Esophagus (tissue), 2 donors: ENCODE results near the gene OSBPL2. TPM values are rescaled to one million over a fixed set of nuclear protein-coding genes. Genes with fewer than 3 reads are reported as not detected.

Experiments used
- H3K27ac ChIP-seq, 2 donors: one replicate each; pipeline ENCODE4 v1.5.1; 2013; ENCODE audit warnings: low read depth in 2 of 2, mild to moderate bottlenecking in 2 of 2, inconsistent platforms in 1 of 2, low read length in 1 of 2, moderate library complexity in 1 of 2
- H3K27me3 ChIP-seq, 2 donors: one replicate each; pipeline ENCODE4 v1.6.1; 2013; ENCODE audit warnings: low read length in 2 of 2, control low read depth in 1 of 2, mild to moderate bottlenecking in 1 of 2; ENCODE audit not compliant: insufficient read depth in 2 of 2, control insufficient read depth in 1 of 2
- H3K36me3 ChIP-seq, 2 donors: one replicate each; pipeline ENCODE4 v1.6.1; 2013; ENCODE audit warnings: low read length in 1 of 2; ENCODE audit not compliant: control insufficient read depth in 2 of 2, insufficient read depth in 2 of 2
- H3K4me1 ChIP-seq, 2 donors: one replicate each; pipeline ENCODE4 v1.6.1; 2013; ENCODE audit warnings: low read length in 1 of 2; ENCODE audit not compliant: control insufficient read depth in 2 of 2, insufficient read depth in 2 of 2
- H3K4me3 ChIP-seq, 2 donors: one replicate each; pipeline ENCODE4 v1.5.1; 2013; ENCODE audit warnings: low read length in 2 of 2, mild to moderate bottlenecking in 2 of 2, low read depth in 1 of 2, moderate library complexity in 1 of 2
- H3K9me3 ChIP-seq, 2 donors: one replicate each; pipeline ENCODE4 v1.6.1; 2013; ENCODE audit warnings: mild to moderate bottlenecking in 2 of 2, low read depth in 1 of 2, low read length in 1 of 2, moderate library complexity in 1 of 2; ENCODE audit not compliant: control insufficient read depth in 2 of 2, insufficient read depth in 1 of 2
- WGBS, 2 donors: extraction: QIAGEN DNeasy Blood & Tissue Kit; methylation state at CpG; one replicate each; pipeline ENCODE4 v1.1.7; 2013; 5-methylcytosine and 5-hydroxymethylcytosine counted together
- polyA plus RNA-seq, 2 donors: library from polyadenylated mRNA; stranded (reverse); fragments of 200-250 nt; gene quantifications; one replicate each; pipeline ENCODE4 v1.2.3, GENCODE V29; 2013
- donor health status: healthy with polysubstance abuse.
- donor health status: Bipolar disorder and iron deficiency.

OSBPL2 gene
- polyA plus RNA-seq, 2 donors, result 31.2 to 32.3 TPM

- Histone ChIP-seq H3K4me1 (peaks cover 4 to 8% of the 10 kb centered on the region in 2 donors), H3K27me3 (peaks cover 0 to 5% of the 10 kb centered on the region in 2 donors), H3K36me3 (no peaks in the 10 kb centered on the region), H3K9me3 (peaks cover 0 to 7% of the 10 kb centered on the region in 2 donors), H3K27ac (no peak overlapping the region), H3K4me3 (no peak overlapping the region)
- WGBS, 2 donors, result 53 to 67% methylated on average over 23 to 24 of the region's 24 CpGs
These were observed 11.4 kb upstream of the OSBPL2 start for GRCh38 chr20:62226707-62227590.

- Histone ChIP-seq H3K4me1 (peaks cover 4 to 14% of the 10 kb centered on the region in 2 donors), H3K4me3 (no peak overlapping the region), H3K9me3 (peaks cover 0 to 7% of the 10 kb centered on the region in 2 donors), H3K27me3 (no peaks in the 10 kb centered on the region), H3K36me3 (no peaks in the 10 kb centered on the region), H3K27ac (no peak overlapping the region)
- WGBS, 2 donors, result 46 to 50% methylated on average over 10 of the region's 10 CpGs
These were observed 10.7 kb upstream of the OSBPL2 start for GRCh38 chr20:62227591-62227976.

- Histone ChIP-seq H3K4me1 (peaks cover 4 to 19% of the 10 kb centered on the region in 2 donors), H3K27me3 (no peaks in the 10 kb centered on the region), H3K4me3 (no peak overlapping the region), H3K27ac (no peak overlapping the region), H3K9me3 (peaks cover 0 to 7% of the 10 kb centered on the region in 2 donors), H3K36me3 (no peaks in the 10 kb centered on the region)
- 34 to 35% methylated on average over 35 to 37 of the region's 37 CpGs for WGBS, 2 donors
These were observed 10.1 kb upstream of the OSBPL2 start for GRCh38 chr20:62227977-62228958.

GRCh38 chr20:62228982-62229545 lies 9.3 kb upstream of the OSBPL2 start:
- Histone ChIP-seq H3K9me3 (peaks cover 0 to 10% of the 10 kb centered on the region in 2 donors), H3K4me1 (peaks cover 4 to 25% of the 10 kb centered on the region in 2 donors), H3K27me3 (no peaks in the 10 kb centered on the region), H3K27ac (no peak overlapping the region), H3K4me3 (no peak overlapping the region), H3K36me3 (no peaks in the 10 kb centered on the region)
- 75 to 80% methylated on average over 7 of the region's 7 CpGs for WGBS, 2 donors

GRCh38 chr20:62229667-62230066 lies 8.7 kb upstream of the OSBPL2 start:
- Histone ChIP-seq H3K27me3 (no peaks in the 10 kb centered on the region), H3K4me3 (no peak overlapping the region), H3K27ac (no peak overlapping the region), H3K36me3 (no peaks in the 10 kb centered on the region), H3K4me1 (peaks cover 4 to 28% of the 10 kb centered on the region in 2 donors), H3K9me3 (peaks cover 0 to 10% of the 10 kb centered on the region in 2 donors)
- 67 to 70% methylated on average over 4 of the region's 4 CpGs for WGBS, 2 donors

- 94 to 96% methylated on average over 2 of the region's 2 CpGs for WGBS, 2 donors
- peaks cover 0 to 10% of the 10 kb centered on the region in 2 donors for H3K9me3 ChIP-seq
- no peak overlapping the region for H3K27ac ChIP-seq
- H3K36me3 ChIP-seq, result no peaks in the 10 kb centered on the region
- H3K27me3 ChIP-seq, result no peaks in the 10 kb centered on the region
- no peak overlapping the region for H3K4me3 ChIP-seq
- peaks cover 4 to 28% of the 10 kb centered on the region in 2 donors for H3K4me1 ChIP-seq
These were observed 8.0 kb upstream of the OSBPL2 start for GRCh38 chr20:62230276-62230675.

GRCh38 chr20:62230696-62231095 lies 7.6 kb upstream of the OSBPL2 start:
- H3K9me3 ChIP-seq, result peaks cover 0 to 10% of the 10 kb centered on the region in 2 donors
- H3K4me3 ChIP-seq, result no peak overlapping the region
- no peaks in the 10 kb centered on the region for H3K36me3 ChIP-seq
- no peaks in the 10 kb centered on the region for H3K27me3 ChIP-seq
- no peak overlapping the region for H3K27ac ChIP-seq
- WGBS, 2 donors, result 89 to 95% methylated on average over 10 of the region's 10 CpGs
- peaks cover 4 to 28% of the 10 kb centered on the region in 2 donors for H3K4me1 ChIP-seq

- peaks cover 4 to 28% of the 10 kb centered on the region in 2 donors for H3K4me1 ChIP-seq
- H3K27me3 ChIP-seq, result no peaks in the 10 kb centered on the region
- WGBS, 2 donors, result 82 to 91% methylated on average over 6 of the region's 6 CpGs
These were observed 7.0 kb upstream of the OSBPL2 start for GRCh38 chr20:62231292-62231691.

GRCh38 chr20:62232194-62232593 lies 6.1 kb upstream of the OSBPL2 start:
- Histone ChIP-seq H3K36me3 (no peaks in the 10 kb centered on the region), H3K27ac (peak overlapping the region in 1 of 2 donors; percentile 66), H3K4me1 (peaks cover 4 to 28% of the 10 kb centered on the region in 2 donors), H3K9me3 (peaks cover 0 to 10% of the 10 kb centered on the region in 2 donors), H3K4me3 (no peak overlapping the region), H3K27me3 (no peaks in the 10 kb centered on the region)
- 58 to 67% methylated on average over 7 of the region's 7 CpGs for WGBS, 2 donors

More at GRCh38 chr20:62231292-62231691, 7.0 kb upstream of the OSBPL2 start:
- Histone ChIP-seq H3K4me3 (no peak overlapping the region), H3K36me3 (no peaks in the 10 kb centered on the region), H3K9me3 (peaks cover 0 to 10% of the 10 kb centered on the region in 2 donors), H3K27ac (no peak overlapping the region)
